ENCODE measurements around the gene NECTIN4.
"Not testable (repeated sequence)": the region's sequence is repeated elsewhere in the genome, so short reads cannot be mapped to it uniquely, and the experiment has no call there.

Gene NECTIN4

DNA sequence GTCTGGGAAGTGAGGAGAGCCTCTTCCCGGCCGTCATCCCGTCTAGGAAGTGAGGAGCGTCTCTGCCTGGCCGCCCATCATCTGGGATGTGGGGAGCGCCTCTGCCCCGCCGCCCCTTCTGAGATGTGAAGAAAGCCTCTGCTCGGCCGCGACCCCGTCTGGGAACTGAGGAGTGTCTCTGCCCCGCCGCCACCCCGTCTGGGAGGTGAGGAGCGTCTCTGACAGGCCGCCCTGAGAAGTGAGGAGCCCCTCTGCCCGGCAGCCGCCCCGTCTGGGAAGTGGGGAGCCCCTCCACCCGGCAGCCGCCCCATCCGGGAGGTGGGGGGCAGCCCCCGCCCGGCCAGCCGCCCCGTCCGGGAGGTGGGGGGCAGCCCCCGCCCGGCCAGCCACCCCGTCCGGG, 59.9 kb downstream of the NECTIN4 start:
- not testable (repeated sequence) for H3K9me3 ChIP-seq (ENCODE audit: control insufficient read depth in 1 of 2, low read length in 2 of 2); H3K36me3 ChIP-seq (ENCODE audit: control insufficient read depth in 1 of 2, insufficient read depth in 2 of 2, low read length in 2 of 2); H3K27ac ChIP-seq (ENCODE audit: low read depth, low read length); H3K9ac ChIP-seq (ENCODE audit: low read depth in 1 of 2, low read length in 2 of 2); H3K27me3 ChIP-seq (ENCODE audit: control insufficient read depth in 1 of 2, insufficient read depth in 2 of 2, low read length in 2 of 2); H3K4me1 ChIP-seq (ENCODE audit: control insufficient read depth in 1 of 2, insufficient read depth in 2 of 2, low read length in 2 of 2); H3K4me3 ChIP-seq (ENCODE audit: low read depth in 1 of 2, low read length in 2 of 2)

DNA sequence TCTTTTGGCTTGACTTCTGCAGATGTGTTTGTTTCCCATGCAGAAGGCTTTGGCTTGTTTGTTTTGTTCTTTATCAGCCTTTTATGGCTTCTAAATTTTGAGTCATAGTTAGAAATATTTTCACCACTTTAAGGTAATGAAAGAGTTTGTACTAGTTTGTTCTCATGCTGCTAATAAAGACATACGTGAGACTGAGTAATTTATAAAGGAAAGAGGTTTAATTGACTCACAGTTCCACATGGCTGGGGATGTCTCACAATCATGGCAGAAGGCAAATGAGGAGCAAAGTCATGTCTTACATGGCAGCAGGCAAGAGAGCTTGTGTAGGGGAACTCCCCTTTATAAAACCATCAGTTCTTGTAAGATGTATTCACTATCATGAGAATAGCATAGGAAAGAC, 62.4 kb downstream of the NECTIN4 start:
- not testable (repeated sequence) for H3K4me3 ChIP-seq (ENCODE audit: low read depth in 1 of 2, low read length in 2 of 2); H3K27me3 ChIP-seq (ENCODE audit: control insufficient read depth in 1 of 2, insufficient read depth in 2 of 2, low read length in 2 of 2); H3K36me3 ChIP-seq (ENCODE audit: control insufficient read depth in 1 of 2, insufficient read depth in 2 of 2, low read length in 2 of 2); H3K27ac ChIP-seq (ENCODE audit: low read depth, low read length); H3K9me3 ChIP-seq (ENCODE audit: control insufficient read depth in 1 of 2, low read length in 2 of 2); H3K4me1 ChIP-seq (ENCODE audit: control insufficient read depth in 1 of 2, insufficient read depth in 2 of 2, low read length in 2 of 2); H3K9ac ChIP-seq (ENCODE audit: low read depth in 1 of 2, low read length in 2 of 2)

DNA sequence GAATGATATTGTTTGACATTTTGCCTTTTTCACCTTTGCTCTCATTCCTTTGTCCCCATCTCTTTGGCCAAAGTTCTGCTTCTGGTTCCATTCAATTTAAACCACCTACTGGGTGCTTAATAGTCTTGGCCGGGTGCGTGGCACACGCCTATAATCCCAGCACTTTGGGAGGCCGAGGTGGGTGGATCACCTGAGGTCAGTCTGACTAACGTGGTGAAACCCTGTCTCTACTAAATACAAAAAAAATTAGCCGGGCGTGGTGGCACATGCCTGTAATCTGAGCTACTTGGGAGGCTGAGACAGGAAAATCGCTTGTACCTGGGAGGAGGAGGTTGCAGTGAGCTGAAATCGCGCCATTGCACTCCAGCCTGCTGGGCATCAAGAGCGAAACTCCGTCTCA, 66.9 kb downstream of the NECTIN4 start:
- Histone ChIP-seq H3K4me1 (ENCODE audit: control insufficient read depth in 1 of 2, insufficient read depth in 2 of 2, low read length in 2 of 2) (peaks cover 27 to 36% of the 10 kb centered on the region in 2 donors), H3K9ac (ENCODE audit: low read depth in 1 of 2, low read length in 2 of 2) (peak overlapping the region in 1 of 2 donors; percentile 40)
- H3K9me3 ChIP-seq (ENCODE audit: control insufficient read depth in 1 of 2, low read length in 2 of 2); H3K4me3 ChIP-seq (ENCODE audit: low read depth in 1 of 2, low read length in 2 of 2); H3K27me3 ChIP-seq (ENCODE audit: control insufficient read depth in 1 of 2, insufficient read depth in 2 of 2, low read length in 2 of 2); H3K36me3 ChIP-seq (ENCODE audit: control insufficient read depth in 1 of 2, insufficient read depth in 2 of 2, low read length in 2 of 2); H3K27ac ChIP-seq (ENCODE audit: low read depth, low read length): not testable (repeated sequence)

DNA sequence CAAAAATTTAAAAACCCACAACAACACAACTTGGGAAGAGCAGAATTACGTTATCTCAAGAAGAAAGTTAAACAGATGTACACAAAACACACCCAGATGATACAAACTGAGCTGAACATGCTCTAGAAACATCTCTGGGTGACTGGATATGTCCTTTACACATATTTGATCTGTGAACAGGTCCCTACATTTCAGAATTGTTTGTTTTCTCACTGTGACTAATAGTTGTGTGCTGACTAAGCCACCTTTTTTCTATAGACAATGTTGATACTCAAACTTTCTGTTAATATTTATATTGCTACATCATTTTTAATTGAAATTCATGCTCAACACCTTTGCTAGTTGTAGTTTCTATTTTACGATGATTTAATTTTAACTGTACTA, 67.4 kb downstream of the NECTIN4 start:
- Histone ChIP-seq H3K4me3 (ENCODE audit: low read depth in 1 of 2, low read length in 2 of 2) (peak overlapping the region; percentile 95 to 98), H3K27me3 (ENCODE audit: control insufficient read depth in 1 of 2, insufficient read depth in 2 of 2, low read length in 2 of 2) (no peaks in the 10 kb centered on the region), H3K27ac (ENCODE audit: low read depth, low read length) (no peak overlapping the region), H3K4me1 (ENCODE audit: control insufficient read depth in 1 of 2, insufficient read depth in 2 of 2, low read length in 2 of 2) (peaks cover 27 to 36% of the 10 kb centered on the region in 2 donors), H3K9me3 (ENCODE audit: control insufficient read depth in 1 of 2, low read length in 2 of 2) (no peaks in the 10 kb centered on the region), H3K9ac (ENCODE audit: low read depth in 1 of 2, low read length in 2 of 2) (peak overlapping the region; percentile 40 to 71), H3K36me3 (ENCODE audit: control insufficient read depth in 1 of 2, insufficient read depth in 2 of 2, low read length in 2 of 2) (no peaks in the 10 kb centered on the region)

DNA sequence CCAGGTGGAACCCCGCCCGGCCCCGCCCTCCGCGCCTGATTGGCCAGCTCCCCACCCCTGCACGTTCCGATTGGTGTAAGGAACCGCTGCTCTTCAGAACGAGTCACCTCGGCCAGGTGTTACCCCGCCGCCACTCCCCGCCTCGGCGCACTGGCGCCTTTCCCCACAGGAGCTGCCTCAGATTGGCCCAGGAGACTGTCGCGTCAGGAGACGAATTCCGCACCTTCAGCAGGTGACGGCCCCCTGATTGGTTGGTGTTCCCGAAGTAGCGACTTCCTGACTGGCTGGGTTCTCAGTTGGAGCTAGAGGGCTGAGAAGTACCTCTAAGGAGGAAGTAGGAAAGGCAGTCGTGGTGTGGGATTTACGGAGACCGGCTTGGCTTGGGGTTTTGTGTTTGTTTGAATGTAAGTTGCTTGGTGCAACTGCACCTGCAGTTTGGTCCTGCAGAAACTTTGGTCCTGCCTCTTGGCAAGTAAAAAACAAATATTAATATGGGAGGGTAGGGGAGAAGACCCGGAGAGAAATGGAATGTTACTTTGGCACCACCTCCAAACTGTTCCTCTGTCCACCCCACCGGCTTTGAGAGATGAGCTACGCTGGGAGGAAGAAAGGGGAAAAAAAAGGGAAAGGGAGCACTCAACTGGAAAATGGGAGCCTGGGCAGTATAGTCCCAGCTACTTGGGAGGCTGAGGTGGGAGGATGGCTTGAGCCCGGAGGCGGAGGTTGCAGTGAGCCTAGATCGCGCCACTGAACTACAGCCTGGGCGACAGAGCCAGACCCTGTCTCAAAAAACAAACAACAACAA, 68.0 kb downstream of the NECTIN4 start:
- Histone ChIP-seq H3K36me3 (ENCODE audit: control insufficient read depth in 1 of 2, insufficient read depth in 2 of 2, low read length in 2 of 2) (no peaks in the 10 kb centered on the region), H3K4me1 (ENCODE audit: control insufficient read depth in 1 of 2, insufficient read depth in 2 of 2, low read length in 2 of 2) (peaks cover 27 to 36% of the 10 kb centered on the region in 2 donors), H3K9ac (ENCODE audit: low read depth in 1 of 2, low read length in 2 of 2) (peak overlapping the region; percentile 71 to 95), H3K27me3 (ENCODE audit: control insufficient read depth in 1 of 2, insufficient read depth in 2 of 2, low read length in 2 of 2) (no peaks in the 10 kb centered on the region), H3K27ac (ENCODE audit: low read depth, low read length) (peak overlapping the region; percentile 90), H3K9me3 (ENCODE audit: control insufficient read depth in 1 of 2, low read length in 2 of 2) (no peaks in the 10 kb centered on the region), H3K4me3 (ENCODE audit: low read depth in 1 of 2, low read length in 2 of 2) (peak overlapping the region; percentile 95 to 98)
